NCI-H2107 (cell line): ENCODE results near the gene FARS2.

Experiments used
- DNase-seq: peaks from one replicate; lab custom pipeline; 2025; lab: John Stamatoyannopoulos, UW

FARS2 gene

DNA sequence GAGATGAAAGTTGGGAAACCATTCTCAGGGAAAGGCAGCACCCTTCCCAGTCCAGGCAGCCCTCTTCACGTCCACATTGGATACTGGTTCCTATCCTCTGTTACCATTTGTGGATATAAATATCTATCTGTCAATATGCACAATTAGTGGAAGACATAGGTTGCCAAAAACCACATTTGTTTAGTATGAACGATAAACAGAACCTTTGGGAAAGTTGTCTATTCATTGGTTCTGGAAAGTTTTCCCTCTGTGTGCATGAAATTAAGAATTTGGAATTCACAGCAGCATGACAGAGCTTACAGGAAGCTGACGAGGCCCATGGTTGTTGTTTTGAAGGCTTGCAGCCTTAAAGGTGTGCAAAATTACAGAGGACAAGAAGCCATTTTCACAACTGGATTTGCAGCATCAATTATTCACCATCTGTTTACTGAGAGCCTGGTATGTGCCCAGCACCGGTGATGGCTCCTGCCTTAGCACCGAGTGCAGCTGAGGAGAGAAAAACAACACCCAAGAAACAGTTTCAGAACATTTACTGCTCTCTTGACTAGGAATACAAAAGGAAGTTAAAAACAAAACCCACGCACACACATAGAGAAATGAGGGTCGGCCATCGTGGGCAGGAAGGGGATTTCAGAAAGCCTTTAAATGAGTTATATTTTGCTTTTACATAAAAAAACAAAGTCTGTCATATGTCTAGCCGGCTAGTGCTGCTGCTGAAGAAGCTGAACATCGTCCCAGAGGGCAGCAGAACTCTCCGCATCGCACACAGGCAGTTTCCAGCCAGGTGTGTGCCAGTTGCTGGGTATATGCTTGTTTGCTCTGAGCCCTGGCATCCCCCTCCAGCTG, 319.6 kb downstream of the FARS2 start:
- DNase-seq, result no peak

DNA sequence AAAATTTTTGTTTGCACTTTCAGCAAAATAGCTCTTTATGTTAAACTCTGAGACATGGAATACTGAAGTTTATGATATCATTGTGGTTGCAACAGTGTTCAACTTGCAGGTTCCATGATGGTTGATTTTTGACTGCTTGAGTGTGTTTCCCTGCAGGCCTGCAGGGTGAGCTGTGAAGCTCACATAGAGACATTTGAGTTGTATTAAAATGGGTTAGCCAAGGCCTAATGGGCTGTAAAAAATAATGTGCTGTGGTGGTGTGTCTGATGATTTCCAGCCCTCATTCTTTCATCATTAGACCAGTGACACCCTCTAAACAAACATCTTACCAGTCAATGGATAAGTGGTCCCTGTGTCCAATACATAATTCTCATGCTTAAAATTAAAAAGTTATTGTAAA, 321.4 kb downstream of the FARS2 start:
- DNase-seq, result no peak

DNA sequence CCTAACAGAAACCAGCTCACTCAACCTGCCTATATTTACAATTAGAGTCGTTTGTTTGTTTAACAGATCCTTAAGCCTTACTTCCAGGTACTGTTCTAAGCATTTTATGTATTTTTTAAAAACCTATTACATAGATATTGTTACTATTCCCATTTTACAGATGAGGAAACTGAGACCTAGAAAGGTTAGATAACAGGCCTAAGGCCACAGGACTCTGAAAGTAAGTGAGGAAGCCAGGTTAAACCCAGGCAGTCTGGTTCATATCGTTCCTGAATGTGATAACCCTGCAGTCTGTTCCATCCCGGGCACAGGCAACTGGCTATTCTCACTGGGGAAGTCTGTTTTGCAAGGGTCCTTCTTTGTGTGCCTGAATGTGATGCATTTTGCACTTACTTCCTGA, 322.2 kb downstream of the FARS2 start:
- DNase-seq, result no peak

DNA sequence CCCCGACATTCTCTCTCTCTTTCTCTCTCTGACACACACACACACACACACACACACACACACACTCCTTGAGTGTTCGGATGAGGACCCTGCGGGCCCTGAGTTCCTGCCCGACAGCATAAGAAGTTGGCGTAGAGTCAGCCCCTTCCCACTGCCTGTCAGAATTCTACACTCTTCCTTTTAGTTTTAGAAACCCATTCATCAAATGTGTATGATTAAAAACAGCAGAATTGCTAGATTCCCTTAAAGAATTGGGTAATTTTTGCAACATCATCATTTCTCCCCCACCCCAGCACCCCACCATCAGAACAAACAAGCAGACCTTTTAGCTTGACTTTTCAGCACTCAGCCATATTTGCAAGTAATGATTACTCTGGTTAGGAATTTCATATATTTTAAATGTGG, 322.8 kb downstream of the FARS2 start:
- no peak for DNase-seq

DNA sequence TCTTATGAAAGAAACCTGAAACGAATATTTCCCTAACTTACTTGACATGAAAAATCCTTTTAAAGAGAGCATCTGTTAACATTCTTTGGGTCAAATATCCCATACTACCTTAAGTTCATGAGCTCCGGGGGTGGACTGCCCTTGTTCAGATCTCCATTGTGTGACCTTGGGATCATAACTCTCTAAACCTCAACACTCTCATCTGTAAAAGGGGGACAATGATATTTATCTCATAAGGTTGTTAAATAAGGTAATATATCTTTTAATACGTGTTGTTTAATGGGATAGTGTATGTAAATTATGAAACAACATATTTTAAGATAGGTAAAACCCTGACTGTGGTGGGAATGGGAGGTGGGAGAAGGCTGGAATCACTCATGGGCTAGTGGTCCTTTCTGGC, 326.3 kb downstream of the FARS2 start:
- DNase-seq, result no peak

DNA sequence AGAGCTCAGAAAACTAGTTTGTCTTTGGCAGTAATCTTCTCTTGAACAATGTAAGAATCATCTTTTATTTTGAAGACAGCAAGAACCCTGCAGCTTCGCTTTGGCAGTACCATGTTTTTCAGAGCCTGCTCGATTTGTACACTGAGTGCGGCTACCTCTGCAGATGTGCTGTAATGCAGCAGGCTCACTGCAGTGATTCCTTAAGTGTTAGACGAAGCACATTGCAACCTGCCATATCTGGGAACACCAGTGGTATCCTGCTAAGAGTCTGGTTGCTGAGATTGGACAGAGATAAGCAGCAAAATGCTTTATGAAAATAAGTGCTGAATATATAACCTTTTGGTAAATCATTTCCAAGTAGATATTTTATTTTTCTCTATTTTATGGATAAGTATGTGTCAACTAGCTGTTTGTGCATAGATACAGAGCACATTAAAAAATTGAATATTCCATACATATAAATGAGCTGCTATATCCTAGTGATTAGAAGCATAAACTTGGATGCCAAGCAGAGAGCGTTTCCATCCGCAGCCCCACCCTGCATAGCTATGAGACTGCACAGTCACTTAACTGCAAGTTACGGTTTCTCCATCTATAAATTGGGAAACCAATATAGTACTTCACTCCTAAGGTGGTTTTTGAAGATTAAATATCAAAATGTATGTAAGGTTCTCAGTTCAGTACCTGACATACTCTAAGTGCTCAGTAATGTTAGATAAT, 328.3 kb downstream of the FARS2 start:
- DNase-seq, result no peak

DNA sequence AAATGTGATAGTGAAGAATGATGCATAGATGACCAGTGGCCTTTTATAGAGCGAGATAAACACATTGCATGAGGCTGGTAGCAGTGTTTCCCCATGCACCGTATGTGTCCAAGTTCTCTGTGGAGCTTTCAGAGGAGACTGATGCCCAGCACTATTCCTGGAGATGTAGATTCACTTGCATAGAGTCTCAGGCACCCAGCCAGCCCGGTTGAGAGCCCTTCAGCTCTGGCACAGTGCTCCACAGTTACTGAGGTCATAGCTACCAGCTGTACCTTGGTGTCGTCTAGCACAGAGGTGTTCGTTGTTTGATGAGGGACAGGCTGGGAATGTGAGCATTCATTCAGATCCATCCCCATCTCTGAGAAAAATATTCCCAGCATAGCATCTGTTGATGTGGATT, 328.9 kb downstream of the FARS2 start:
- no peak for DNase-seq

DNA sequence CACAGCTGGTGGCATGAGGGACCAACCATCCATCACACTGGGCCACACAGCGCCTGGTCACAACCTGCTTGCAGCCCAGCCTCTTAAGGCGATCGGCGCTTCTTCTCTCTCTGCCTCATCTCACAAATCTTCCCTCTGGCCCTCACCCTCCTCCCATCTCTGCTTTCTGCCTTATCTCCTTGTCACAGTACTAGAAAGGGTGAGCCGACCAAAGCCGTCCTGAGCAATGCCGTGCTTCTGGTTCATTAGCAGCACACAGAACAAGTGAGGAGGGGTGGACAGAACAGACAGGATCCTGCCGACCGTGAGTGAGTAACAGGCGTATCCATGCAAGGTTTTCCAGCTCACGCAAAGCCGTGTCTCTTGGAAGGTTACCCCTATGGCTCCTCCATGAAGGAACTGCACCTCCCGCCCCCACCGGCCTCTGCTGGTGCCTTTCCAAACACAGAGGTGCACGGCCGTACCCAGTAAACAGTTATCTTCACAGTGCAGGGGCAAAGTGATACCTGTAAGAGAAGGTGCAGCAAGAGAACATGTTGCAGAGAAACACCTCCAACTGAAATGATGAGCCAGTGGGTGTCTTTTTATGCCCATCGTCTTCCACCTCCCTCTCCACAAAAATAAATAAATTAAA, 331.7 kb downstream of the FARS2 start:
- no peak for DNase-seq

DNA sequence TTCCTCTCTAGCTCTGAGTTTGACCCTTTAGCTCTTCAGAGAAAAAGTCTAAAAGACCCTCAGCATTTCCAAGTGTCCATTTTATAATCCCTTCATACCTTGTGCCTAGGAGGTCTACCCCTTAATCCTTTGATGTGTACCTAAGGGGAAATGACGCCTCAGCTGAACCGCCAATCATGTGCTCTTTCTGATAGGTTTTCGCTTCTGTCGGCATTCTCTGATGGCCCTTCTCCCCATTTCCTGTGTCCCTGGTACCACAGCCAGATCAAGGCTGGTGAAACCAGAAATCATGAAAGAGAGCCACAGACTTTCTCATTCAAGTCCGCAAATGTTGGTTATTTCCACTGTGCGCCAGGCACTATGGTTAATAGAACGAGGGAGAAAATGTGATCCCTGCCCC, 333.9 kb downstream of the FARS2 start:
- no peak for DNase-seq

DNA sequence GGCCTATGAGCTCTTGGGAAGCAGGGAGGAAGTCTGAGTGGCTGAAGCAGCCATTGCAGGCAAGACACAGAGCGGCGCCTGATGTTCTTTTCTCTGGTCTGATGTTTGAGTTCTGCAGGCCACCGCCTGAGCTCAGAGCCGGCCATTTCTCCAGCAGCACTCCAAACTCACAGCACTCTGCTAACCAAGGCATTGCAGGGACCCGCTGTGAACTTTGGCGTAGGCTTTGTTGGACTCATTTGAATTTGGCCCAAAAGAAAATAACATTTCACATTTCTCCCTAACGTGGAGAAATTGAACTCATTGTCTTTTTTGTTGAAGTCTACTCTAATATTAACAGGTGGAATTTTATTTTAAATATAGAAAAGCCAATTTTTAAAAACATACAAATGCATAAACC, 336.1 kb downstream of the FARS2 start:
- DNase-seq, result no peak

DNA sequence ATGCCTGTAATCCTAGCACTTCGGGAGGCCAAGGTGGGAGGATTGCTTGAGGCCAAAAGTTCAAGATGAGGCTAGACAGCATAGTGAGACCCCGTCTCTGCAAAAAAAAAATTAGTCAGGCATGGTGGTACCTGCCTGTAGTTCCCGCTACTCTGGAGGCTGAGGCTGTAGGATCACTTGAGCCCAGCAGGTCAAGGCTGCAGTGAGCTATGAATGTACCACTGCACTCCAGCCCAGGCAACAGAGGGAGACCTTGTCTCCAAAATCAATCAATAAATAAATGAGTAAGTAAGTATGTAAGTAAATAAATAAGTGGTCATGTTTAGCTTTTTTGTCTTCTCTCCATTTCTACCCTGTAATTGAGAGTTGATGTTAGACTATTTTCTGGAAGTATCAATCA, 336.8 kb downstream of the FARS2 start:
- no peak for DNase-seq

DNA sequence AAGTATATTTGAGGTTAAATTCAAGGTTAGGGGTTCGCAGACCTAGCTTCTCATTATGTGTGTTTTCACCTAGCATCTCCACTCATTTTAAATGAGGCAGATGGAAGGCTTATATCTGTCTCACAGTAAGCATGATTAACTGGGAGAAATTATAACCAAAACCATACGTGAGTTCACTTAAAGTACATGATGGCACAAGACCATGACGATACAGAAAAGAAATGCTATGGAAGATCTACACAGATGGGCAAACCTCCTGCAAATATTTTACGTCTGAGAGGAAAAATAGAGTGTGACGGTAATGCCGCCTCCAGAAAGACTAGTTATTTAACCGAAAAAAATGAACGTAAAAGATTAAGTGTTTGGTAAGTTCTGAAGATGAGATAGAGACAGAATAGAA, 337.8 kb downstream of the FARS2 start:
- no peak for DNase-seq

DNA sequence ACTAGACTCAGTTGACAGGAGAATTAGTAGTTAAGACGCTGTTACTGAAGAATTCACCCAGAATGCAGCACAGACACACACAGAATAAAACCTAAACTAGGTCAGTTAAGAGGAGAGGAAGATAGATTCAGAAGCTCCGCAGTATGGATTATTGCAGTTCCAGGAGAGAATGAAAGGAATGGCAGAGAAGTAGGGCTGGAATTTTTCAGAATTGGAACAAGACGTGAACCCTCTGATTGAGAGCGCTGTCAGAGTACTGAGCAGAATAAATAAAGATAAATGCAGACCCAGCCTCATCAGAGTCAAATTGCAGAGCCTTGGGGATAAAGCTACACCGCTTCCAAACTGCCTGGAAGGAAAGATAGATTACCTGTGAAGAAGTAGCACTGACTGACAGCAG, 344.6 kb downstream of the FARS2 start:
- no peak for DNase-seq

DNA sequence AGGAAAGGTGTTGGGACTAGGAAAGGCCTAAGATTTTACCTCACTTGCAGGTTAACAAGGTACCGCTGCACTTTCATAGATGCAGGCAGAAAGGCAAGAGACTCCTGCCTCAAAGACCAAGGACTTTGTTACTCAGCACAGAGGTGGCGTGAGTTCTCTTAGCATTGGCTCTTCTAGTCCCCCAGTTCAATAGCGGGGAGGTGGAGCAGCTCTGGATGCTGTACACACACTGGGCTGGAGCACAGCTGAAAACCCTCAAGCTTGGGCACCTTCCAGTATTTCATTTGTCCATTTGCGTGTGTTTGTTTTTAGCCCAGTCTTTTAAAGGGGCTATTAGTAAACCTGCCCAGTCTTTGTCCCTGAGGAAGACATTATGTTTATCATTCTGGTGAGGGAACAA, 345.2 kb downstream of the FARS2 start:
- no peak for DNase-seq

DNA sequence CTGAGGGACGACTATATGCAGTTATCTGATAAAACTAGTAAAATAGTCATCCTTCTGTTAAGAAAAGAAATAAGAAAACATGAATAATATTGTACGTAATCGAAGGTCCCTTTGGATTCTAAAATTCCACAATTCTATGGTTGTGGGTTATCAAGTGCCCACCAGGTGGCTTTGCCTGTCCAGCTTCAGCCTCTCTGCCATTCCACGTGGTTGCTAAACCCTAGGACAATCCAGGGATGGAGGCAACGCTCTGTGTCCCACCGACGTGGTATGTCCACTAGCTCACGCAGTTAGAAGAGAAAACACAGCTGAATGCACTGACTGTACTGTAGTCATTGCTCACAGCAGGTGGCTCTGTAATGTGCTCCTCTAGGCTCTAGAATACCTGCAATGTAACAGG, 349.3 kb downstream of the FARS2 start:
- no peak for DNase-seq

DNA sequence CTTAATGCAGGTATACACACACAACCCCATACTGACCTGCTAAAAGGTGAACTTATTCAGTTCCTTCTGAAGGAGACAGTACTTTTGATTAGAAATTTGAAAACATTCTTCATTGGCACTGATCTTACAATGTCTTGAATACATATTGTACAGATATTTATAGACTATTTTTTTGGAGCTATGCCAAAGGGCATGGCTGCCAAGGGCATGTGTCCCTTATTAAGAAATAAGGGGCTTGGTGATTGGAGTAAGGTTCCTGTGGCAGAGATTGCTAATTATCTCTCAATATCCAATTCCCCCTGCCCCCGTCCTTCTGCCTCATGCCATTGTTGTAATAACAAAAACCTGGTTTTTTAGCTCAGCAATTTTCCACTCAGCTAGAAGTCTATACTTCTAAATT, 355.9 kb downstream of the FARS2 start:
- DNase-seq, result no peak

DNA sequence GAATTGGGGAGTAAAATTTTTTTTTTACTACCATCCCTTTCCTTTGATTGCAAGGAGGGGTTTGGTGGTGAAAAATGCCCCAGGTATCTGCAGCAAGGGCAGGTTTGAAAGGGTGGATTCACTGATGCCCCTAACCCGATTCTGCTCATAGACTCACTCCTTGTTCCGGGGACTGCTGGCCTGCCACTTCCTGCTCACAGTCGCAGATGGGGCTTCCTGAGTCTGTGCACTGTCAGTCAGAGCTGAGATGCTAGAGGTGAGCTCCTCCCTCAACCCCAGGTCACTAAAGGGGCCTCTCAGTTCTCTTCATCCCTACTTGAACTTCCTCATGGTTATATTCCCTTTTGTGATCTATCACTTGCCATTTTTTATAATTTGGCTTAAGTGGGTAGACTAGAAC, 357.9 kb downstream of the FARS2 start:
- no peak for DNase-seq

DNA sequence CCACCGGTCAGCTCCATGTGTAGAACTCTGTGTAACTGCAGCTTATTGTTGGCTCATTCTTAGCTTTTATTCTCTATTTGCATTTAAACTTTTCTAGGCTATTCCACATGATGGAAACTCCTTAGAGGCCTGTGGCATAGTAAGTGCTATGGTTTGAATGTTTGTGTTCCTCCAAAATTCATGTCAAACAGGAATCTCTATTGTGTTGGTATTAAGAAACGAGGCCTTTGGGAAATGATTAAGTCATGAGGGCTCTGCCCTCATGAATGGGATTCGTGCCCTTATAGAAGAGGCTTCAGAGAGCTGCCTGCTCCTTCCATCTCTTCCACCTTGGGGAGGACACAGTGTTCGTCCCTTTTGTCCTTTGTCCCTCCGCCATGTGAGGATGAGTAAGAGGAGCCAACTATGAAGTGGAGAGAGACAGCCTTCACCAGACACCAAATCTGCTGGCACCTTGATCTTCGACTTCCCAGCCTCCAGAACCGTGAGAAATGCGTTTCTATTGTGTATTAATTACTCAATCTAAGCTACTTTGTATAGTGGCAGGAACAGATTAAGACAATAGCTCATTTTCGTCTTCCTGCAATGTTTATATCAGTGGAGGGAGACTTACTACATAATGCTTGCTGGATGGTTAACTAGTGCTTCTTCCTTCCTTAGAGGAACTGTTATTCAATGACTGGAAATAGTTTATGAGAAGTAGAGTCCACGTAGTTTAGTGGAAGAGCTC, 361.1 kb downstream of the FARS2 start:
- no peak for DNase-seq

DNA sequence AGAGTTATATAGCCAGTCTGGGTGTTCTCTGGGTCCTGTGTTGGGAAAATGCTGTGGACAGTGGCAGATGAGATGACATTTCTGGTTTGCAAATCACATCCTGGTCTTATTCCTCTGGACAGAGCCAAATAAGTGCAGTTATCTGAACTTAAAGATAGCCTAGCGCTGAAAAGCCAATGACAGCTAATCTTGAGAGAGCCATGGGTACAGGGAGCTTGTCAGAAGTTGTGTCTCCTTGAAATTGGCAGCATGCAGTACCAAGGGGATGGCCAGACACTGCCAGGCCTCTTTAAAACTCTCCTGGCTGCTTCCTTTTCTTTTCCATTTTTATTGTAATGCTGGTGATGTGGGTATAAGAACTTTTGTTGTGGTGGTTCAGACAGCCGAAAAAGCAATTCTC, 362.5 kb downstream of the FARS2 start:
- DNase-seq, result no peak

DNA sequence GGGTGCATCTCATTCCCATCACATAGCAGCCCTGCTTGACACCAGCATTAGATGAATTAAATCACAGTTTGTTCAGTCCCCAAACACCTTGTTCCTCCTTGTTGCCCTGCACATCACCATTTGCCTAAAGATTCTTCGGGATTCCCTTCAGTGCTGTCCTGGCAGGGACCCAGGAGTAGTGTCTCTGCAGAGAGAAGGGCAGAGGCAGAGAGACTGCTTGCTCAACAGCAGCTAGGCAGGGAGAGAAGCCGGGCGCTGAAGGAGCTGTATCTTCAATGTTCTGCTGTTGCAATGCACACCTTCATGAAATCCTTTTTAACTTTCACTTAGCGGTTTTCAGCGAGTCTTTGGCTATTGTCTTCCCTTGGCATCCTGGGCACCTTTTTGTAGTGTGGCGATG, 362.9 kb downstream of the FARS2 start:
- DNase-seq, result no peak

DNA sequence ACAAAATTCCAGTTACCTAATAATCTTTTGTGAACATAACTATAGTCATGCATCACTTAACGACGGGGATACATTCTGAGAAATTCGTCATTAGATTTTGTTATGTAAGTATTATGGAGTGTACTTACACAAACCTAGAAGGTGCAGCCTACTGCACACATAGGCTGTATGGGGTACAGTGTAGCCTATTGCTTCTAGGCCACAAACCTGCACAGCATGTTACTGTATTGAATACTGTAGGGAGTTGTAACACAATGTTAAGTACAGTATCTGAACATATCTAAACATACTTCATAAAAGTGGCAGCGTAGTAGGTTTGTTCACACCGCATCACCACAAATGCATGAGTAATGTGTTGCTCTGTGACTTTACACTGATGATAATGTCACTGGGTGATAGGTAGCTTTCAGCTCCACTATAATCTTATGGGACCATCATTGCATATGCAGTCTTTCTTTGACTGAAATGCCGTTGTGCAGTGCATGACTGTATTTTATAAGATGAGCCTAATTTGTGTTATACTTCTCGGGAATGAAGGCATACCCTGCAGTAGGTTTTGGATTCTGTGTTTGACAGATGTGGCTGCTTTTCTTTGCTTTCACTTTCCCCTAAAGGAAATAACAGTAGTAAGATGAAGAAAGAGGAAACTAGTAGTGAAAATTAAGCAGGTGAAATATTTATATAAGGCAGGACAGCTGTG, 365.6 kb downstream of the FARS2 start:
- no peak for DNase-seq

DNA sequence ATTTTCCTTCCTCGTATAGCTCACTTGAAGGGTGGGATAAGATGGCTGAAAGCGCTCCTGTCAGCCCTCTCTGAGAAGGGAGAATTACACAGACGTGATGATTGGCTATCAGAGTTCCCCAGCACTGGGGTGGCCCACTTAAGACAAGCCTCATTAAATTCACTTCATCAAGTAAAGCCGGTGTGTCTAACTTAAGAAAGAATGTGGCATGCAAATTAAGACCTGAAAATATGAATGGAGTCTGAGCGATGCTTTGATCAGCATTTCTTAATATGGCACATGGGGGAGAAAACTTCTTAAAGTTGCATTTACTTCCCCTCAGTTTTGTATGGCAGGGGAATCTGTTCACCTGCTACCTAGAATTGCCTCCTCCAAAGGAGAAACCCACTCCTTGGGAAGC, 369.3 kb downstream of the FARS2 start:
- no peak for DNase-seq
